ENCODE data around the gene ZNF219. TPM values are rescaled to one million over a fixed set of nuclear protein-coding genes. Genes with fewer than 3 reads are reported as not detected.

ZNF219 gene
- total and polyA plus RNA-seq, 2 donors (not counting 1 experiment from before 2014, with no cell fraction given), result 3.3 to 6.4 TPM

GRCh38 chr14:21056520-21057163, 41.8 kb downstream of the ZNF219 start:
- Histone ChIP-seq H3K36me3 (replicated peaks in 1 of 2; ENCODE audit: control extremely low read depth in 1 of 2, control insufficient read depth in 1 of 2, extremely low read depth in 1 of 2, insufficient read depth in 2 of 2, low read length in 1 of 2) (no peaks in the 10 kb centered on the region), H3K9ac (ENCODE audit: low read length) (no peak overlapping the region), H3K27ac (ENCODE audit: low read length in 2 of 2) (no peak overlapping the region), H2AFZ (ENCODE audit: insufficient read depth, low read depth, low read length, poor library complexity, severe bottlenecking) (no peak overlapping the region), H3K27me3 (replicated peaks in 1 of 4; ENCODE audit: control extremely low read depth in 1 of 4, control insufficient read depth in 3 of 4, insufficient read depth in 4 of 4, low read length in 3 of 4) (peaks cover 0 to 8% (median 2%) of the 10 kb centered on the region in 4 experiments), H3K9me3 (ENCODE audit: control extremely low read depth in 1 of 3, control insufficient read depth in 2 of 3, insufficient read depth in 1 of 3, low read length in 2 of 3) (no peaks in the 10 kb centered on the region), H4K20me1 (ENCODE audit: control insufficient read depth, insufficient read depth, low read length, poor library complexity, severe bottlenecking) (no peaks in the 10 kb centered on the region), H3K79me2 (ENCODE audit: control insufficient read depth, insufficient read depth, low read length) (no peaks in the 10 kb centered on the region), H3K4me2 (replicated peaks; ENCODE audit: low read depth, low read length, poor library complexity, severe bottlenecking) (no peak overlapping the region), H3K4me1 (ENCODE audit: control insufficient read depth in 2 of 2, insufficient read depth in 2 of 2, low read length in 2 of 2) (no peaks in the 10 kb centered on the region), H3K4me3 (ENCODE audit: control extremely low read depth in 1 of 5, extremely low read depth in 1 of 5, insufficient read depth in 1 of 5, low read depth in 2 of 5, low read length in 4 of 5) (no peak overlapping the region)
- no peaks in the 10 kb centered on the region for H3K9me3 Mint-ChIP-seq (ENCODE audit: insufficient read depth)
- ChIA-PET CTCF (interaction anchor here (1.2 kb wide), 1 partner anchor 42 kb away, joined by 5 read pairs; no protein-coding TSS in a partner anchor), POLR2A (no interaction called here)
- no peak overlapping the region for H3K4me3 Mint-ChIP-seq
- H3K27ac Mint-ChIP-seq, result no peak overlapping the region
- intact Hi-C loops (cut with micrococcal nuclease), result no loop called here
- no peaks in the 10 kb centered on the region for H3K4me1 Mint-ChIP-seq
- no peak for DNase-seq
- ATAC-seq (ENCODE audit: low read depth), result no peak
- no peak for TF ChIP-seq CTCF (IDR thresholded peaks at IDR 0.05)
- TF ChIP-seq EZH2 (IDR thresholded peaks at IDR 0.05; ENCODE audit: borderline replicate concordance, insufficient read depth, low read depth, low read length, poor library complexity, severe bottlenecking), result no peak
- peaks cover 33% of the 10 kb centered on the region for H3K27me3 Mint-ChIP-seq
- WGBS (ENCODE audit: insufficient coverage), result 98% methylated on average over 5 of the region's 10 CpGs

- Histone ChIP-seq H3K9me3 (ENCODE audit: control extremely low read depth in 1 of 3, control insufficient read depth in 2 of 3, insufficient read depth in 1 of 3, low read length in 2 of 3) (no peaks in the 10 kb centered on the region), H3K79me2 (ENCODE audit: control insufficient read depth, insufficient read depth, low read length) (no peaks in the 10 kb centered on the region), H3K4me1 (ENCODE audit: control insufficient read depth in 2 of 2, insufficient read depth in 2 of 2, low read length in 2 of 2) (no peaks in the 10 kb centered on the region), H4K20me1 (ENCODE audit: control insufficient read depth, insufficient read depth, low read length, poor library complexity, severe bottlenecking) (no peaks in the 10 kb centered on the region), H3K9ac (ENCODE audit: low read length) (no peak overlapping the region), H2AFZ (ENCODE audit: insufficient read depth, low read depth, low read length, poor library complexity, severe bottlenecking) (no peak overlapping the region), H3K36me3 (replicated peaks in 1 of 2; ENCODE audit: control extremely low read depth in 1 of 2, control insufficient read depth in 1 of 2, extremely low read depth in 1 of 2, insufficient read depth in 2 of 2, low read length in 1 of 2) (no peaks in the 10 kb centered on the region), H3K27ac (ENCODE audit: low read length in 2 of 2) (no peak overlapping the region), H3K27me3 (replicated peaks in 1 of 4; ENCODE audit: control extremely low read depth in 1 of 4, control insufficient read depth in 3 of 4, insufficient read depth in 4 of 4, low read length in 3 of 4) (peaks cover 0 to 7% (median 2%) of the 10 kb centered on the region in 4 experiments), H3K4me2 (replicated peaks; ENCODE audit: low read depth, low read length, poor library complexity, severe bottlenecking) (no peak overlapping the region), H3K4me3 (ENCODE audit: control extremely low read depth in 1 of 5, extremely low read depth in 1 of 5, insufficient read depth in 1 of 5, low read depth in 2 of 5, low read length in 4 of 5) (no peak overlapping the region)
- no peaks in the 10 kb centered on the region for H3K9me3 Mint-ChIP-seq (ENCODE audit: insufficient read depth)
- 53% methylated on average over 2 of the region's 5 CpGs for WGBS (ENCODE audit: insufficient coverage)
- TF ChIP-seq CTCF (IDR thresholded peaks at IDR 0.05), result no peak
- no peak for TF ChIP-seq EZH2 (IDR thresholded peaks at IDR 0.05; ENCODE audit: borderline replicate concordance, insufficient read depth, low read depth, low read length, poor library complexity, severe bottlenecking)
- peaks cover 35% of the 10 kb centered on the region for H3K27me3 Mint-ChIP-seq
- H3K27ac Mint-ChIP-seq, result no peak overlapping the region
- ATAC-seq (ENCODE audit: low read depth) (no peak), DNase-seq (no peak)
- intact Hi-C loops (cut with micrococcal nuclease), result no loop called here
- no peaks in the 10 kb centered on the region for H3K4me1 Mint-ChIP-seq
- no peak overlapping the region for H3K4me3 Mint-ChIP-seq
- ChIA-PET POLR2A (no interaction called here), CTCF (interaction anchor here (1.2 kb wide), 1 partner anchor 41 kb away, joined by 5 read pairs; no protein-coding TSS in a partner anchor)
These were observed 42.9 kb downstream of the ZNF219 start for GRCh38 chr14:21055432-21056117.
